Left lung (tissue), 10 donors: ENCODE results near the gene EPG5. TPM values are rescaled to one million over a fixed set of nuclear protein-coding genes. Genes with fewer than 3 reads are reported as not detected.

Experiments
- ATAC-seq: fragments of 200-7000 bp; cut with Tn5 transposase; one replicate; pipeline ENCODE4 v1.9.1; 2020; ENCODE audit warnings: moderate library complexity
- DNase-seq, 4 donors: peaks; one replicate each; pipeline ENCODE4 v3.0.0-alpha.2; 2013 to 2020
- H3K27ac ChIP-seq, 2 donors: fragments of 200-600 bp; sonication (generic) in 1 of 2; one replicate each; pipeline versions ENCODE4 v1.5.0 to v1.8.0; 2020 to 2021
- H3K27me3 ChIP-seq, 2 donors: fragments of 200-600 bp; sonication (generic) in 1 of 2; one replicate each; pipeline versions ENCODE4 v1.5.0 to v1.8.0; 2020 to 2021
- H3K36me3 ChIP-seq, 2 donors: fragments of 200-600 bp; sonication (generic) in 1 of 2; one replicate each; pipeline versions ENCODE4 v1.5.0 to v1.8.0; 2020 to 2021
- H3K4me1 ChIP-seq, 2 donors: fragments of 200-600 bp; one replicate each; pipeline ENCODE4 v1.8.0; 2021
- H3K4me3 ChIP-seq, 2 donors: fragments of 200-600 bp; sonication (generic) in 1 of 2; one replicate each; pipeline versions ENCODE4 v1.5.0 to v1.8.0; 2020 to 2021; ENCODE audit warnings: mild to moderate bottlenecking in 1 of 2
- H3K9me3 ChIP-seq, 2 donors: fragments of 200-600 bp; sonication (generic) in 1 of 2; one replicate each; pipeline versions ENCODE4 v1.5.0 to v1.8.0; 2020 to 2021
- intact Hi-C, 2 donors: fragments of 100-400 bp; cut with DNase I; formaldehyde crosslinking; loops; one replicate each; pipeline versions ENCODE4 v1.11.2 to v1.14.2; 2022
- polyA plus RNA-seq, 6 donors: library from polyadenylated mRNA; unstranded; fragments of 120-200 nt; gene quantifications; one replicate each; pipeline ENCODE4 v1.2.1, GENCODE V29; 2013; ENCODE audit not compliant: insufficient read length in 6 of 6
- total RNA-seq, 2 donors: library from RNA; stranded (reverse); fragmentation: NEBNext Ultra II Directional; extraction: Animal tissue kit (Norgen Biotek cat#: 25700); gene quantifications; one replicate each; pipeline ENCODE4 v1.2.1, GENCODE V29; 2021
- TF ChIP-seq, protein P1 (sequence below), 2 donors: fragments of 200-600 bp; sonication (generic) in 1 of 2; IDR thresholded peaks; one replicate each; pipeline versions ENCODE4 v1.5.0 to v1.8.0; 2021; ENCODE audit warnings: antibody characterized with exemption in 2 of 2
- donor health status: DM: no; HTN: yes; CAD: no.
- donor health status: DM: no; HTN: no; CAD: no.

Gene EPG5
- total and polyA plus RNA-seq, 8 donors, result 27.3 to 38.0 (median 31.4) TPM

DNA sequence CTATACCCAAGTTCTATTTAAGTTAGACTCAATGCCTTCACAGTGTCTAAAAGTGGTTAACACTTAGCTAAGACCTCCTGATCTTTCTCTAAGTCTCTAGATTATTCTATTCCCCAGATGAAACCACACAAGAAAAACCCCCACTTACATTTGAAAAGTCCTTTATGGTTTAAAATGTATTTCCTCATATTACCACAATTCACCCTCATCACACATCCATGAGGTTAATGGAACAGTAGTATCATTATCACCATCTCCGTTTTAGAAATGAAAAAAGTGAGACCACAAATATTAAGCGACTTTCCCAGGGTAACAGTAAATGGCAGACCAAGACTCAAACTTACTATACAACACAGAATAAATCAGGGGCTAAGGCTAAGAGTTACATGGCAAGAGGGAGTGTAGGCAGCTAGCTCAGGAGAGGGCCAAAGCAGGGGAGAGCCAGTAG is 28.6 kb downstream of the EPG5 start:
- no peak overlapping the region for H3K4me3 ChIP-seq
- H3K9me3 ChIP-seq, result no peaks in the 10 kb centered on the region
- TF ChIP-seq, protein P1, sequence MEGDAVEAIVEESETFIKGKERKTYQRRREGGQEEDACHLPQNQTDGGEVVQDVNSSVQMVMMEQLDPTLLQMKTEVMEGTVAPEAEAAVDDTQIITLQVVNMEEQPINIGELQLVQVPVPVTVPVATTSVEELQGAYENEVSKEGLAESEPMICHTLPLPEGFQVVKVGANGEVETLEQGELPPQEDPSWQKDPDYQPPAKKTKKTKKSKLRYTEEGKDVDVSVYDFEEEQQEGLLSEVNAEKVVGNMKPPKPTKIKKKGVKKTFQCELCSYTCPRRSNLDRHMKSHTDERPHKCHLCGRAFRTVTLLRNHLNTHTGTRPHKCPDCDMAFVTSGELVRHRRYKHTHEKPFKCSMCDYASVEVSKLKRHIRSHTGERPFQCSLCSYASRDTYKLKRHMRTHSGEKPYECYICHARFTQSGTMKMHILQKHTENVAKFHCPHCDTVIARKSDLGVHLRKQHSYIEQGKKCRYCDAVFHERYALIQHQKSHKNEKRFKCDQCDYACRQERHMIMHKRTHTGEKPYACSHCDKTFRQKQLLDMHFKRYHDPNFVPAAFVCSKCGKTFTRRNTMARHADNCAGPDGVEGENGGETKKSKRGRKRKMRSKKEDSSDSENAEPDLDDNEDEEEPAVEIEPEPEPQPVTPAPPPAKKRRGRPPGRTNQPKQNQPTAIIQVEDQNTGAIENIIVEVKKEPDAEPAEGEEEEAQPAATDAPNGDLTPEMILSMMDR (IDR thresholded peaks at IDR 0.05), result no peak
- H3K4me1 ChIP-seq, result no peaks in the 10 kb centered on the region
- H3K36me3 ChIP-seq, result peaks cover 0 to 95% of the 10 kb centered on the region in 2 donors
- H3K27ac ChIP-seq, result no peak overlapping the region
- intact Hi-C loops, result no loop called here
- H3K27me3 ChIP-seq, result no peaks in the 10 kb centered on the region
- no peak for ATAC-seq
- DNase-seq, result no peak

DNA sequence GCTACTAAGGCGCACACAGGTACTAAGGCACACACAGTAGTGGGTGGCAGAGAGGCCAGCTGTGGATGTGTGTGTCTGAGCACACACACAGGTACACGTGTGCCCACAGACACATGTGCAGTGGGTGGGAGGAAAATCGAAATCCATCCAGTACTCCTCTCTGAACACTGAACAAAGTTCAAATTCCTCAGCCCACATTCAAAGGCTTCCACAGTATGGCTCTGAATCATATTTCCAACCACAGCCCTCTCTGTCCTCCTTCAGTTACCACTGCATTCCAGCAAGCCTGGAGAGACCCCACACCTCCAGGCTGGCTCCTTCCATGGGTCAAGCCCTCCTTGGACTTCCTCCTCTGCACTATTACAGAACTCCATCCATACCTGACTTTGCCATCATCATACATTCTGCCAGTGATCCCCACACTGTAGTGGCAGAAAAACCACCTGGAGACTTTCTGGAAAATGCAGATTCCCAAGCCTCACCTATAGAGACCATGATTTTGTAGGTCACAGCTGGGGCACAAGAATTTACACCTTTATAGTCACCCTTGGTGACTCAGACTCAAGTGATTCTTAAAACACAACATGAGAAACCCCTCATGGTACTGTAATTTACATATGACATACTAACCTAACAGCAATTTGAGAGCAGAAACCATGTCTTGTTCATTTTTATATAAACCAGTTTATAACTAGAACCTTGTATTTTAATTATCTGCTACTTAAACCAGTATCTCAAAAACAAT is 31.4 kb downstream of the EPG5 start:
- intact Hi-C loops, result no loop called here
- Histone ChIP-seq H3K4me1 (no peaks in the 10 kb centered on the region), H3K4me3 (no peak overlapping the region), H3K27ac (no peak overlapping the region), H3K36me3 (peaks cover 0 to 91% of the 10 kb centered on the region in 2 donors), H3K27me3 (no peaks in the 10 kb centered on the region), H3K9me3 (no peaks in the 10 kb centered on the region)
- TF ChIP-seq, protein P1 (IDR thresholded peaks at IDR 0.05), result no peak
- DNase-seq (no peak), ATAC-seq (no peak)

DNA sequence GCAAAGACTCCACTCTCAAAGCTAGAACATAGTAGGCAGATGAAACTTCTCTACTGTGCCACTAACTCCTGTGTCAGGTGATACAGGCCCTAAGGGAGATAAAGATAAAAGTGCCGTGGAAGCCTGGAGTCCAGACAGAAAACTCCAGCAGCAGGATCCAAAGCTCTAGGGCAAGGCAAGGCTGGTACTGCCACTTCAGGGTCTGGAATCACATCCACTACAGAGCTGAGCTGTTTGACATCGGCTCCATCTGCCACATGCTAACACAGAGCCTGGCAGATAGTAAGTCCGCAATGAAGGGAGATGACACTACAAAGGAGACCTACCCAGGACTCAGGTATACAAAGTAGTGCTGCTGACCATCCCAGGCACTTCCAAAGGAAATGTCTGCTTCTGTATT is 34.4 kb downstream of the EPG5 start:
- Histone ChIP-seq H3K36me3 (peaks cover 0 to 91% of the 10 kb centered on the region in 2 donors), H3K9me3 (no peaks in the 10 kb centered on the region), H3K27ac (no peak overlapping the region), H3K4me3 (no peak overlapping the region), H3K27me3 (no peaks in the 10 kb centered on the region), H3K4me1 (no peaks in the 10 kb centered on the region)
- ATAC-seq (no peak), DNase-seq (no peak)
- intact Hi-C loops, result no loop called here
- TF ChIP-seq, protein P1 (IDR thresholded peaks at IDR 0.05), result no peak

DNA sequence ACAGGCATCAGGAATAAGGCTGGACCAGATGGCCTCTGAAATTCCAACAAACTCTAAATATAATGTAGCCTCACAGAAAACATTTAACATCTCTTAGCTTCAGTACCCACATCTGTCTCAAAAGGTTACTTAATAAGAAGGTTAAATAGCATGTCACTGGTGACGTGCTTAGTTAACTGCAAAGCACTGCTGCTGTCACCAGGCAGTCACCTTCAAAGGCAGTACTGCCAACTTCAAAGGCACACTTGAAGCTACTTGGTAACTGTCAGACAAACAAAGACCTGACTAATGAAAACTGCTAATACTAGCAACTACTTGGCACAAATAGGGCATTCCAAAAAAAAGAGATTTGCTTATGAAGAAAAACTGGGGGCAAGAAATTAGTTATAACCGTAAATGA is 36.2 kb downstream of the EPG5 start:
- DNase-seq, result peak in 1 of 4 donors; percentile 44
- TF ChIP-seq, protein P1 (IDR thresholded peaks at IDR 0.05), result no peak
- Histone ChIP-seq H3K4me3 (no peak overlapping the region), H3K9me3 (no peaks in the 10 kb centered on the region), H3K27ac (peak overlapping the region in 1 of 2 donors; percentile 61), H3K4me1 (no peaks in the 10 kb centered on the region), H3K27me3 (no peaks in the 10 kb centered on the region), H3K36me3 (peaks cover 0 to 95% of the 10 kb centered on the region in 2 donors)
- peak; percentile 95 for ATAC-seq
- intact Hi-C loops, result no loop called here

DNA sequence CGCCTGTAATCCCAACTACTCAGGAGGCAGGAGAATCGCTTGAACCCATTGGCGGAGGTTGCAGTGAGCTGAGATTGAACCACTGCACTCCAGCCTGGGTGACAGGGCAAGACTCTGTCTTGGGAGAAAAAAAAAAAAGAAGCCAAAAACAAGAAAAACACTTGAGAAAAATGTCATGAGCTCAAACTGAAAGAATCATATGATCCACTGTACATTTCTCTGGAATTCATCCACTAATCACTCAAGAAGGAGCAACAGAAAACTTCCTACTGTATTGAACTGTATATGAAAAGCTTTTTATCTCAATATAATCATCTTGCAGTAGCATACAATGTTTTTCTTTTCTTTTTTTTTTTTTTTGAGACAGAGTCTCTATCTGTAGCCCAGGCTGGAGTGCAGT is 40.4 kb downstream of the EPG5 start:
- no peak for DNase-seq
- TF ChIP-seq, protein P1 (IDR thresholded peaks at IDR 0.05), result no peak

More for the DNA sequence above, 40.4 kb downstream of the EPG5 start:
- Histone ChIP-seq H3K4me3 (no peak overlapping the region), H3K27me3 (no peaks in the 10 kb centered on the region), H3K4me1 (no peaks in the 10 kb centered on the region), H3K36me3 (peaks cover 0 to 99% of the 10 kb centered on the region in 2 donors), H3K27ac (no peak overlapping the region), H3K9me3 (no peaks in the 10 kb centered on the region)
- ATAC-seq, result no peak
- intact Hi-C loops, result no loop called here
